H9 (cell line): Measurements from ENCODE around the gene MYO1D. TPM values are rescaled to one million over a fixed set of nuclear protein-coding genes. Genes with fewer than 3 reads are reported as not detected.

Experiments
- DNase-seq: peaks from one replicate; pipeline ENCODE4 v3.0.0-alpha.2; 2017
- H2AFZ ChIP-seq: one replicate; pipeline ENCODE4 v1.6.1; 2013; ENCODE audit warnings: mild to moderate bottlenecking, low read length, control low read depth, moderate library complexity
- H2AK5ac ChIP-seq: 2 replicates; pipeline ENCODE4 v1.6.1; 2013; ENCODE audit warnings: low read length, control low read depth, mixed read lengths; ENCODE audit not compliant: insufficient read length
- H2BK120ac ChIP-seq: one replicate; pipeline ENCODE4 v1.6.1; 2013; ENCODE audit warnings: low read depth, mild to moderate bottlenecking, low read length, control low read depth, inconsistent platforms; ENCODE audit not compliant: poor library complexity, severe bottlenecking
- H2BK12ac ChIP-seq: 2 replicates; pipeline ENCODE4 v1.6.1; 2013; ENCODE audit warnings: low read length, control low read depth, mixed read lengths, low read depth; ENCODE audit not compliant: insufficient read length
- H2BK15ac ChIP-seq: 2 replicates; pipeline ENCODE4 v1.6.1; 2013; ENCODE audit warnings: low read depth, low read length, control low read depth
- H2BK20ac ChIP-seq: one replicate; pipeline ENCODE4 v1.6.1; 2013; ENCODE audit warnings: low read depth, mild to moderate bottlenecking, low read length, control low read depth, inconsistent platforms; ENCODE audit not compliant: poor library complexity, severe bottlenecking
- H2BK5ac ChIP-seq: 2 replicates; pipeline ENCODE4 v1.6.1; 2013; ENCODE audit warnings: low read length, control low read depth, mixed read lengths; ENCODE audit not compliant: insufficient read length
- H3K14ac ChIP-seq: 2 replicates; pipeline ENCODE4 v1.6.1; 2013; ENCODE audit warnings: low read length, control low read depth; ENCODE audit not compliant: insufficient read depth
- H3K18ac ChIP-seq: 2 replicates; pipeline ENCODE4 v1.6.1; 2013; ENCODE audit warnings: low read depth, mild to moderate bottlenecking, mixed read lengths, low read length, control low read depth; ENCODE audit not compliant: insufficient read length
- H3K23ac ChIP-seq: 2 replicates; pipeline ENCODE4 v1.6.1; 2013; ENCODE audit warnings: low read length, control low read depth, mixed read lengths, low read depth; ENCODE audit not compliant: insufficient read length
- H3K23me2 ChIP-seq: 2 replicates; pipeline ENCODE4 v1.6.1; 2013; ENCODE audit warnings: low read depth, mild to moderate bottlenecking, mixed read lengths, low read length, control low read depth; ENCODE audit not compliant: insufficient read length, poor library complexity, severe bottlenecking
- H3K27ac ChIP-seq: 2 replicates; pipeline ENCODE4 v1.5.1; 2013; ENCODE audit warnings: low read length, control low read depth, mixed read lengths, low read depth; ENCODE audit not compliant: insufficient read length
- H3K27me3 ChIP-seq: 2 replicates; pipeline ENCODE4 v1.6.1; 2013; ENCODE audit warnings: low read length, control low read depth, inconsistent platforms; ENCODE audit not compliant: insufficient read depth
- H3K4ac ChIP-seq: 2 replicates; pipeline ENCODE4 v1.6.1; 2013; ENCODE audit warnings: low read depth, mild to moderate bottlenecking, control low read depth, inconsistent platforms, low read length, moderate library complexity
- H3K4me1 ChIP-seq: 2 replicates; pipeline ENCODE4 v1.6.1; 2013; ENCODE audit warnings: low read length, control low read depth, inconsistent platforms; ENCODE audit not compliant: insufficient read depth
- H3K4me2 ChIP-seq: 2 replicates; pipeline ENCODE4 v1.6.1; 2013; ENCODE audit warnings: low read length, control low read depth, mixed read lengths; ENCODE audit not compliant: insufficient read length, insufficient read depth
- H3K56ac ChIP-seq: 2 replicates; pipeline ENCODE4 v1.6.1; 2013; ENCODE audit warnings: low read depth, mild to moderate bottlenecking, mixed read lengths, low read length, control low read depth; ENCODE audit not compliant: insufficient read length
- H3K79me1 ChIP-seq: 2 replicates; pipeline ENCODE4 v1.6.1; 2013; ENCODE audit warnings: low read depth, mild to moderate bottlenecking, moderate library complexity, low read length, control low read depth, inconsistent platforms; ENCODE audit not compliant: insufficient read depth, poor library complexity, severe bottlenecking
- H3K79me2 ChIP-seq: 2 replicates; pipeline ENCODE4 v1.6.1; 2013; ENCODE audit warnings: low read length, control low read depth, inconsistent platforms; ENCODE audit not compliant: insufficient read depth
- H3K9ac ChIP-seq: 2 replicates; pipeline ENCODE4 v1.6.1; 2013; ENCODE audit warnings: low read length, control low read depth, mixed read lengths; ENCODE audit not compliant: insufficient read length; ENCODE audit errors: extremely low read depth
- H3K9me3 ChIP-seq: one replicate; pipeline ENCODE4 v1.6.1; 2013; ENCODE audit warnings: low read depth, low read length, inconsistent platforms; ENCODE audit not compliant: control insufficient read depth
- H3T11ph ChIP-seq: one replicate; pipeline ENCODE4 v1.6.1; 2013; ENCODE audit warnings: mild to moderate bottlenecking, low read length, control low read depth, inconsistent platforms
- H4K20me1 ChIP-seq: one replicate; pipeline ENCODE4 v1.6.1; 2013; ENCODE audit not compliant: control insufficient read depth, insufficient read length, insufficient read depth
- H4K5ac ChIP-seq: 2 replicates; pipeline ENCODE4 v1.6.1; 2013; ENCODE audit warnings: low read depth, mild to moderate bottlenecking, mixed read lengths, low read length, control low read depth; ENCODE audit not compliant: insufficient read length
- H4K8ac ChIP-seq: replicated peaks from 2 replicates; pipeline ENCODE4 v1.6.1; 2013; ENCODE audit warnings: low read length, control low read depth, mixed read lengths, low read depth; ENCODE audit not compliant: insufficient read length
- H4K91ac ChIP-seq: 2 replicates; pipeline ENCODE4 v1.6.1; 2013; ENCODE audit warnings: low read depth, mild to moderate bottlenecking, moderate library complexity, mixed read lengths, low read length, control low read depth; ENCODE audit not compliant: insufficient read length
- H3K27ac Mint-ChIP-seq, 3 experiments: 2 replicates in 2 of 3; 3 replicates in 1 of 3; pipeline ENCODE4 v1.8.0; 2020 to 2021; ENCODE audit warnings: mixed read lengths in 3 of 3, mild to moderate bottlenecking in 1 of 3, moderate library complexity in 1 of 3
- H3K27me3 Mint-ChIP-seq: 2 replicates; pipeline ENCODE4 v1.8.0; 2021; ENCODE audit warnings: low read depth, mild to moderate bottlenecking, moderate library complexity, mixed read lengths
- H3K36me3 Mint-ChIP-seq, 3 experiments: 2 replicates in 2 of 3; 3 replicates in 1 of 3; pipeline ENCODE4 v1.8.0; 2020 to 2021; ENCODE audit warnings: low read depth in 3 of 3, mixed read lengths in 3 of 3; ENCODE audit not compliant: insufficient read depth in 1 of 3
- H3K4me1 Mint-ChIP-seq, 2 experiments: 2 replicates each; pipeline ENCODE4 v1.8.0; 2020; ENCODE audit warnings: mixed read lengths in 2 of 2
- H3K4me3 Mint-ChIP-seq, 2 experiments: 2 replicates in 1 of 2; 3 replicates in 1 of 2; pipeline ENCODE4 v1.8.0; 2020 to 2021; ENCODE audit warnings: mild to moderate bottlenecking in 2 of 2, mixed read lengths in 2 of 2, moderate library complexity in 1 of 2
- H3K9me3 Mint-ChIP-seq, 2 experiments: 2 replicates in 1 of 2; 3 replicates in 1 of 2; pipeline ENCODE4 v1.8.0; 2020; ENCODE audit warnings: mild to moderate bottlenecking in 2 of 2, mixed read lengths in 2 of 2, moderate library complexity in 1 of 2
- CTCF ChIP-seq: fragments of 200-600 bp; sonication (generic); conservative IDR thresholded peaks from 3 replicates; pipeline ENCODE4 v1.8.0; 2021; ENCODE audit warnings: antibody characterized with exemption, mild to moderate bottlenecking
- WGBS: extraction: QIAGEN DNeasy Blood & Tissue Kit; methylation state at CpG from one replicate; pipeline ENCODE4 v1.1.7; 2013; ENCODE audit warnings: missing lambda C conversion rate, low lambda C conversion rate, mixed read lengths; ENCODE audit not compliant: insufficient read length; ENCODE audit errors: extremely low coverage; 5-methylcytosine and 5-hydroxymethylcytosine counted together
- total RNA-seq: library from RNA; stranded (reverse); gene quantifications from 2 replicates; pipeline ENCODE4 v1.2.1, GENCODE V29; 2021

MYO1D gene
- total RNA-seq, 1 experiment from 2014 or later = 19.0 TPM

- no peak overlapping the region for H3K27ac Mint-ChIP-seq
- Histone ChIP-seq H2BK20ac (no peak overlapping the region), H3K23ac (no peak overlapping the region), H4K5ac (no peak overlapping the region), H3K4me1 (no peaks in the 10 kb centered on the region), H3K79me1 (no peaks in the 10 kb centered on the region), H3K4ac (no peak overlapping the region), H4K91ac (no peak overlapping the region), H3K79me2 (no peaks in the 10 kb centered on the region), H2BK120ac (no peak overlapping the region), H4K20me1 (no peaks in the 10 kb centered on the region), H3K18ac (no peak overlapping the region), H2AK5ac (no peak overlapping the region), H3K4me2 (no peak overlapping the region), H3T11ph (no peak overlapping the region), H3K23me2 (no peaks in the 10 kb centered on the region), H4K8ac (no peak overlapping the region), H3K56ac (no peak overlapping the region), H3K27me3 (no peaks in the 10 kb centered on the region), H3K14ac (no peak overlapping the region), H2BK5ac (no peak overlapping the region), H2BK15ac (no peak overlapping the region), H2AFZ (no peak overlapping the region), H3K9me3 (no peaks in the 10 kb centered on the region), H2BK12ac (no peak overlapping the region), H3K9ac (no peak overlapping the region), H3K27ac (no peak overlapping the region)
- no peaks in the 10 kb centered on the region for H3K27me3 Mint-ChIP-seq
- peaks cover 4% of the 10 kb centered on the region in 2 experiments; a peak in 2 of 4 replicates for H3K4me1 Mint-ChIP-seq
- no peak for DNase-seq
- peaks cover 11 to 20% (median 12%) of the 10 kb centered on the region in 3 experiments; a peak in 6 of 7 replicates for H3K36me3 Mint-ChIP-seq
- no CpG with 5 or more reads among the region's 1 CpG for WGBS
- H3K9me3 Mint-ChIP-seq = peaks cover 22 to 25% of the 10 kb centered on the region in 2 experiments
- H3K4me3 Mint-ChIP-seq = no peak overlapping the region
- TF ChIP-seq CTCF = no peak
Observed at GRCh38 chr17:32584792-32585191, 292.1 kb downstream of the MYO1D start.
